A673 (cell line): ENCODE results near the gene GRIA1. TPM values are rescaled to one million over a fixed set of nuclear protein-coding genes. Genes with fewer than 3 reads are reported as not detected.

Experiments used
- BruUV-seq: library from RNA; stranded (reverse); fragments of 400-500 nt; replicated peaks from 2 replicates; lab custom pipeline; 2021; lab: Mats Ljungman, UMichigan
- CTCF ChIA-PET: fragments of 300-600 bp; sonication (Branson Sonifier 250); formaldehyde crosslinking; loops from one replicate; lab custom pipeline; 2022; ENCODE audit warnings: antibody characterized with exemption; lab: Charles Lee
- POLR2A ChIA-PET: fragments of 300-600 bp; sonication (Branson Sonifier 250); formaldehyde crosslinking; loops from one replicate; lab custom pipeline; 2022; ENCODE audit warnings: antibody characterized with exemption; ENCODE audit not compliant: low non-redundant PET; lab: Charles Lee
- DNase-seq: peaks from one replicate; pipeline ENCODE4 v3.0.0-alpha.2; 2015; ENCODE audit warnings: low spot score
- H3K27ac ChIP-seq: fragments of 200-600 bp; sonication (generic); 2 replicates; pipeline ENCODE4 v1.5.1; 2016; ENCODE audit warnings: mixed run types, low read depth, mild to moderate bottlenecking, mixed read lengths, antibody characterized with exemption, low read length; ENCODE audit not compliant: poor library complexity, severe bottlenecking
- H3K27me3 ChIP-seq: fragments of 200-600 bp; sonication (generic); replicated peaks from 2 replicates; pipeline ENCODE4 v1.6.1; 2017; ENCODE audit warnings: mixed run types, low read depth, mild to moderate bottlenecking, mixed read lengths, antibody characterized with exemption, low read length; ENCODE audit not compliant: insufficient read depth, poor library complexity
- H3K36me3 ChIP-seq: fragments of 200-600 bp; sonication (generic); 2 replicates; pipeline ENCODE4 v1.6.1; 2016; ENCODE audit warnings: mixed run types, mild to moderate bottlenecking, mixed read lengths, antibody characterized with exemption, low read length; ENCODE audit not compliant: insufficient read depth, poor library complexity, severe bottlenecking
- H3K4me1 ChIP-seq: fragments of 200-600 bp; sonication (generic); 2 replicates; pipeline ENCODE4 v1.6.1; 2017; ENCODE audit warnings: mixed run types, mild to moderate bottlenecking, mixed read lengths, antibody characterized with exemption, low read length; ENCODE audit not compliant: insufficient read depth, poor library complexity, severe bottlenecking
- H3K4me3 ChIP-seq: fragments of 200-600 bp; sonication (generic); 2 replicates; pipeline ENCODE4 v1.5.1; 2016; ENCODE audit warnings: low read depth, mixed run types, mild to moderate bottlenecking, mixed read lengths, low read length; ENCODE audit not compliant: poor library complexity, severe bottlenecking
- H3K9me3 ChIP-seq: fragments of 200-600 bp; sonication (generic); 2 replicates; pipeline ENCODE4 v1.6.1; 2016; ENCODE audit warnings: mixed run types, low read depth, mild to moderate bottlenecking, mixed read lengths, antibody characterized with exemption, low read length; ENCODE audit not compliant: poor library complexity, severe bottlenecking
- EZH2 ChIP-seq: fragments of 200-600 bp; sonication (generic); IDR thresholded peaks from 2 replicates; pipeline ENCODE4 v1.6.1; 2017; ENCODE audit warnings: borderline replicate concordance, low read depth, mild to moderate bottlenecking, mixed read lengths, antibody characterized with exemption, low read length; ENCODE audit not compliant: poor library complexity, severe bottlenecking
- intact Hi-C: fragments of 100-400 bp; cut with micrococcal nuclease; formaldehyde crosslinking; loops from one replicate; pipeline ENCODE4 v1.10.0; 2022; ENCODE audit not compliant: unreplicated experiment
- total RNA-seq: library from RNA; stranded (reverse); gene quantifications from 2 replicates; pipeline ENCODE4 v1.2.3, GENCODE V29; 2021
- TF ChIP-seq, protein P1 (sequence below): fragments of 300-800, 200-600 bp; sonication (generic); conservative IDR thresholded peaks from 2 replicates; pipeline ENCODE4 v1.5.1; 2017; ENCODE audit warnings: low read depth, mild to moderate bottlenecking, antibody characterized with exemption, low read length, moderate library complexity, mixed read lengths

The GRIA1 gene
- total RNA-seq, 1 experiment from 2014 or later: 0.69 TPM

DNA sequence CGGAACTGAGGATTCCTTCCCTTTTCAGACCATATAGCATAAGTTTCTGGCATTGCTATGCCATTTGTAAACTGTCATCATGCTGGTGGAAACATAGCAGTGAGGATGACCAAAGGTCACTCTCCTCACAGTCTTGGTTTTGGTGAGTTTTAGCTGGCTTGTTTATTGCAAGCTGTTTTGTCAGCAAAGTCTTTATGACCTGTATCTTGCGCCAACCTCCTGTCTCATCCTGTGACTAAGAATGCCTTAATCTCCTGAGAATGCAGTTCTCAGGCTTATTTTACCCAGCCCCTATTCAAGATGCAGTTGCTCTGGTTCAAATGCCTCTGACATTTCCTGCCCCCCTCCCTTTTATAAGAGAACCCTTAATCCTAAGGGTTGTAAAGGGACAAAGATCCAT lies 26.7 kb upstream of the GRIA1 start:
- peaks cover 6% of the 10 kb centered on the region for H3K4me1 ChIP-seq
- no peaks in the 10 kb centered on the region for H3K9me3 ChIP-seq
- intact Hi-C loops: no loop called here
- BruUV-seq: no TSS peak
- H3K36me3 ChIP-seq: no peaks in the 10 kb centered on the region
- H3K4me3 ChIP-seq: no peak overlapping the region
- CTCF ChIA-PET: no interaction called here
- POLR2A ChIA-PET: interaction anchor here (0.6 kb wide), 1 partner anchor 88 kb away, joined by 5 read pairs; no protein-coding TSS in a partner anchor
- H3K27me3 ChIP-seq: no peaks in the 10 kb centered on the region
- DNase-seq: no peak
- H3K27ac ChIP-seq: no peak overlapping the region
- TF ChIP-seq, protein P1, sequence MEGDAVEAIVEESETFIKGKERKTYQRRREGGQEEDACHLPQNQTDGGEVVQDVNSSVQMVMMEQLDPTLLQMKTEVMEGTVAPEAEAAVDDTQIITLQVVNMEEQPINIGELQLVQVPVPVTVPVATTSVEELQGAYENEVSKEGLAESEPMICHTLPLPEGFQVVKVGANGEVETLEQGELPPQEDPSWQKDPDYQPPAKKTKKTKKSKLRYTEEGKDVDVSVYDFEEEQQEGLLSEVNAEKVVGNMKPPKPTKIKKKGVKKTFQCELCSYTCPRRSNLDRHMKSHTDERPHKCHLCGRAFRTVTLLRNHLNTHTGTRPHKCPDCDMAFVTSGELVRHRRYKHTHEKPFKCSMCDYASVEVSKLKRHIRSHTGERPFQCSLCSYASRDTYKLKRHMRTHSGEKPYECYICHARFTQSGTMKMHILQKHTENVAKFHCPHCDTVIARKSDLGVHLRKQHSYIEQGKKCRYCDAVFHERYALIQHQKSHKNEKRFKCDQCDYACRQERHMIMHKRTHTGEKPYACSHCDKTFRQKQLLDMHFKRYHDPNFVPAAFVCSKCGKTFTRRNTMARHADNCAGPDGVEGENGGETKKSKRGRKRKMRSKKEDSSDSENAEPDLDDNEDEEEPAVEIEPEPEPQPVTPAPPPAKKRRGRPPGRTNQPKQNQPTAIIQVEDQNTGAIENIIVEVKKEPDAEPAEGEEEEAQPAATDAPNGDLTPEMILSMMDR: no peak
- no peak for TF ChIP-seq EZH2

DNA sequence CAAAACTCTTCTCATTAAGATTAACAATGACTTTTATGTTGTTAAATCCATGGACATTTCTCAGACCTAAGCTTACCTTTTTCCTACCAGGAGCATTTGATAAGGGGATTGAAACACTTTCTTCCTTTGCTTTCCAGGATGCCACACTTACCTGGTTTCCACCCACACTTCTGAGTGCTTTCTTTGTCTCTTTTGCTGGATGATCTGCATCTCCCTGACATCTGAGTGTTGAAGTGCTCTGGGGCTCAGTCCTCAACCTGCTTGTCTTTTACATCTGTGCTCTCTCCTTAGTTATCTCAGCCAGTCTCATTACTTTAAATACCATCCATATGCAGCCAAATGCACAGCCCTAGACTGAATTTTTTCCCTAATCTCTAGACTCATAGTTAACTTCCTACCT lies 22.9 kb upstream of the GRIA1 start:
- Histone ChIP-seq H3K27me3 (no peaks in the 10 kb centered on the region), H3K4me1 (no peaks in the 10 kb centered on the region), H3K9me3 (no peaks in the 10 kb centered on the region), H3K4me3 (no peak overlapping the region), H3K36me3 (no peaks in the 10 kb centered on the region), H3K27ac (no peak overlapping the region)
- BruUV-seq: no TSS peak
- ChIA-PET CTCF (no interaction called here), POLR2A (no interaction called here)
- intact Hi-C loops: no loop called here
- TF ChIP-seq EZH2: no peak
- TF ChIP-seq, protein P1: no peak
- DNase-seq: no peak

DNA sequence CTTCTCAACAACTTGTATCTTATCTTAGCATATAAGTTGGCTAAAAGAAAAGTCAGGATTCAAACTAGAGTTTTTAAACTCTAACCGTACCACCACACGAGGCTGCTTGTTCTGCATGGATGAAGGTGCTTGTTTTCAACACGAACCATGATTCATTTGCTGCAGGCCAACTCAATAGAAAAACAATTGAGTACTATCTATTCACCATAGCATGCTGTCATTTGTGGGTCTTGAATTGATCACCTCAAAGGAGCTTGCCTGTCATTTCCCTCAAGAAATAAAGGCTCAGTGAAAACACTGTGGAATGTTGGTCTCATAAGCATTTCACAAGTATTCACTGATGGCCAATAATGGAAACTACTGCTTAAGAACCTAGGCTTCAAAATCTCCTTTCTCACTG lies 21.0 kb upstream of the GRIA1 start:
- CTCF ChIA-PET: no interaction called here
- Histone ChIP-seq H3K27me3 (no peaks in the 10 kb centered on the region), H3K4me3 (no peak overlapping the region), H3K9me3 (no peaks in the 10 kb centered on the region), H3K36me3 (no peaks in the 10 kb centered on the region), H3K27ac (no peak overlapping the region), H3K4me1 (no peaks in the 10 kb centered on the region)
- BruUV-seq: no TSS peak
- POLR2A ChIA-PET: no interaction called here
- intact Hi-C loops: no loop called here
- no peak for DNase-seq
- TF ChIP-seq EZH2: no peak
- TF ChIP-seq, protein P1: no peak
